H1 (cell line): Measurements from ENCODE around the gene PEAK1. TPM values are rescaled to one million over a fixed set of nuclear protein-coding genes. Genes with fewer than 3 reads are reported as not detected.

ENCODE experiments used
- CTCF ChIP-seq, 3 experiments: IDR thresholded peaks; 1 replicate in 2 of 3; 2 replicates in 1 of 3; pipeline versions ENCODE4 v1.5.1 to v1.6.1; 2011; ENCODE audit warnings: low read length in 3 of 3, mild to moderate bottlenecking in 3 of 3, inconsistent platforms in 2 of 3, low read depth in 1 of 3, moderate library complexity in 1 of 3; ENCODE audit not compliant: insufficient read depth in 1 of 3; ENCODE audit errors: control extremely low read depth in 1 of 3
- KDM4A ChIP-seq: IDR thresholded peaks from one replicate; pipeline ENCODE4 v1.7.1; 2012; ENCODE audit warnings: low read depth, mild to moderate bottlenecking, moderate library complexity, low read length, inconsistent platforms; ENCODE audit not compliant: severe bottlenecking
- polyA plus RNA-seq, 7 experiments: library from polyadenylated mRNA; depleted of rRNA in 3 of 7; stranded (reverse) in 5 of 7; unstranded in 2 of 7; fragments of >200 nt in 5 of 7; fragments of 200-250 nt in 2 of 7; gene quantifications; 1 replicate in 5 of 7; 2 replicates in 1 of 7; 4 replicates in 1 of 7; pipeline versions ENCODE4 v1.2.1 to v1.2.3, GENCODE V29; 2011 to 2013; ENCODE audit warnings: missing spikeins in 2 of 7, mixed read lengths in 2 of 7
- total RNA-seq: library from RNA; stranded (reverse); fragmentation: NEBNext Ultra II Directional; extraction: Animal tissue kit (Norgen Biotek cat#: 25700); gene quantifications from 2 replicates; pipeline ENCODE4 v1.2.1, GENCODE V29; 2021

The PEAK1 gene
- total and polyA plus RNA-seq, 2 of the 8 experiments (the other 6 are each of a cell fraction or from before 2014, with no cell fraction given), result 8.8 to 44.8 TPM

DNA sequence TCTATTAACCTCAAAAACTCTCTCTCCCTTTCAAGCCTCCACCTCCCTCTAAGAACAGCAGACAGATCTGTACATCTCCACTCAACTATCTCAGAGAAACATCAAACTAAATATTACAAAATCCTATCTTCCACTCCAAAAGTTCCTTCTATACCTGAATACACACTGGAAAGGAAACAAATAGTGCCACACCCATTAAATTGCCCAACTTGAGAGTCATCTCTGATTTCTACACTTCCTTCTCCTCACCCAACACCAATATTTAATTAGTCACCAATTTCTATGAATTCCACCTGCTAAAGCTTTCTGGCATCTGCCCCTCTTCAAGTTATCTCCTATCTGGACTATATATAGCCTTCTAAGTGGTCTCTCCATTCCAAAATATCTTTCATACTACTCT, 65.8 kb downstream of the PEAK1 start (continued):
- TF ChIP-seq CTCF (IDR thresholded peaks at IDR 0.05; ENCODE audit: control extremely low read depth in 1 of 3, insufficient read depth in 1 of 3, low read depth in 1 of 3, low read length in 3 of 3), result no peak
- no peak for TF ChIP-seq KDM4A
- TF ChIP-seq, all 59 proteins: peak for 0
